NCI-H2196 (cell line): ENCODE measurements around the gene STK35.
"Not testable (repeated sequence)": the region's sequence is repeated elsewhere in the genome, so short reads cannot be mapped to it uniquely, and the experiment has no call there.

Source experiments
- DNase-seq: peaks from one replicate; lab custom pipeline; 2025; ENCODE audit not compliant: unreplicated experiment; lab: John Stamatoyannopoulos, UW

Gene STK35

DNA sequence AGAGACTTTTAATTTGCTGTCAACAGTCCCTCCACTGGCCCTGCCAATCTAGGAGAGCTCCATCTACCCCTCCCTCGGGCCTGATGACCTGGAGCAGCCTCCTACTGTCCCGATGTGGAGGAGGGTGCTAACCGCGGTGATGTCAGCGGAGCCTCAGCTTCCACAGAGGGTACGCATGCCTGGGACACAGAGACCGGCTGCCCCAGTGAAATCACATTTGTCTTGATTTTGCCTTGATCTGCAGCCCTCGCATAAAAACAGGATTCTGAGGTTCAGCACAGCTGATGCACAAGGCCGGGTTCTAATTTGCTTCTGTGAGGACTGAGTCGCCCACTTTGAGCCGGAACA lies 77.6 kb downstream of the STK35 start:
- no peak for DNase-seq

DNA sequence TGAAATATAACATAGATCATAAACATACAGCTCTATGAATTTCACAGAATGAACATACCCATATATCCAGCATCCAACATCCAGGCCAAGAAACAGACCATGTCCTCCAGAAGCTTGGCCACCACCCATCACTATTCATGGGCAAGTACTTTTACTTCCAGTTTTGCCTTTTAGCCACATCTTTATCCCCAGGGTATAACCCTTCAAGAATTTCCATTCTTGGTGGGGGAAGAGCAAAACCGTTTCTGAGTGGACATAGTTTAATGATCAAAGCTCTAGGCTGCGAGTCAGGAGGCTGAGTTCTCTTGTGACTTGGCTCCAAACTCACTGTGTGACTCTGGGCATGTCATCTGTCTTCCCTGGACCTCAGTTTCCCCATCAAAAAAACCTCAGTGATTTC lies 78.3 kb downstream of the STK35 start:
- no peak for DNase-seq

DNA sequence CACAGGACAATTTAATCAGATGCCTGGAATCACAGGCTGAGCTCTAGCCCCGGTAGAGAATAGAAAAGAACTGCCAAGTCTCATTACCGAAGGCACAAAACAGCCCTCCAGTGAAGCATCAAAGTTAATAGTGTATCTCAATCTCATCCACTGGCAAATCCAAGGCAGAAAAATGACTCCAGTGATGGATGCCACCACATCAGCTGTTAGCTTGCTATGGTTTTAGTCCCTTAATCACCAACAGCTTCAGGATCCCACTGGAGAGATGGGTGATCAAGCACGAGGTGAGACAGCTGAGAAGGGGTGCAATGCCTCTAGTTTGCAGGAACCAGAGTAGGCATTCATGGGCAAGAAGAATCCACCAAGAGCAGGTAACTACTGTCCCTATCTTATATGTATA lies 81.8 kb downstream of the STK35 start:
- no peak for DNase-seq

DNA sequence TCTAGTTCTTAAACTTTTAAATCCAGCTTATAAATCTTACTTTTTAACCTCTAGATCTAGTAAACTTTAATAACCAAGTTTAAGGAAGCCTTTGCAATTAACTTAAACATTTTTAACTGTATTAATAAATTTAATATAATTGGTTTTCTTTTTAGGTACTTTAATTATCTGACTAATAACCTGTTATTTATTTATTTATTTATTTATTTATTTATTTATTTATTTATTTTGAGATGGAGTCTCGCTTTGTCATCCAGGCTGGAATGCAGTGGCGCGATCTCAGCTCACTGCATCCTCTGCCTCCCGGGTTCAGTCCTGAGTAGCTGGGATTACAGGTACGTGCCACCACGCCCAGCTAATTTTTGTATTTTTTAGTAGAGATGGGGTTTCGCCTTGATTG lies 83.3 kb downstream of the STK35 start:
- not testable (repeated sequence) for DNase-seq

DNA sequence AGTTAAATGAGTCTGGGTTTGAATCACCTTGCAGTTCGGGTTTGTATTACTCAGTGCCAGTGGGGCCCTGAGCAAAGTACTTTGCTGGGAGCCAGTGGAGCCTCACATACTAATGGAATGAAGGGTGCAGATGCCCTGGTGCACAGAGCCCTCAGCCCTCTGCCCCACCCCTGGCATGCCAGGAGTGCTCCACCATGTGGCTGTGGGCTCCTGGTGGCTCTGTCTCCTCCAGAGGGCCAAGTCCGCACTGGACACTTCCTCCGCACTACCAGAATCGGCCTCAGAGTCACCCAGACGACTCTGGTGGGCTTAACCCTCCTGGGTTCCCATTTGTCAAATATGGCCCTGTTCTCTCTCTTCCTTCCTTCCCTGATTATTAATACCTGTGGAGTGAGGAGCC lies 94.0 kb downstream of the STK35 start:
- DNase-seq: no peak

DNA sequence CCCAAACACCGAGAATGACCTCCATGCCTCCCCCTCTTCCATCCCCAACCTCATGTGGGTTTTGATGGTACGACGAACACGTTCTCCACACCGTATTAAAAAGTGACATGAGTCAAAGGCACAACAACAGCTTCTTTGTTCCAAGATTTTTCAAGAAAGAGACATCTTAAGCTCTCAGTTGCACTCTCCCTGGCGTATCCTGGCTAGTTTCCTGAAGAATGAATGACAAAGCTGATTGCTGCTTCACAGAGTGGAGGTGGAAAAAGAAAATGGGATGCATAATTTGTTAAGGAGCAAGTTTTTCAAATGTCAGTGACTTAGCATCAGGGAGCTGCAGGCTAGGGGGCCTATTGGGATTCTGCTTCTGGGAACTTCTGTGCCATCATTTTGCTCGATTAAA lies 95.5 kb downstream of the STK35 start:
- no peak for DNase-seq
